ENCODE data around the gene RASSF10. TPM values are rescaled to one million over a fixed set of nuclear protein-coding genes. Genes with fewer than 3 reads are reported as not detected.

RASSF10 gene
- total RNA-seq, 1 donor from 2014 or later: 6.4 TPM

DNA sequence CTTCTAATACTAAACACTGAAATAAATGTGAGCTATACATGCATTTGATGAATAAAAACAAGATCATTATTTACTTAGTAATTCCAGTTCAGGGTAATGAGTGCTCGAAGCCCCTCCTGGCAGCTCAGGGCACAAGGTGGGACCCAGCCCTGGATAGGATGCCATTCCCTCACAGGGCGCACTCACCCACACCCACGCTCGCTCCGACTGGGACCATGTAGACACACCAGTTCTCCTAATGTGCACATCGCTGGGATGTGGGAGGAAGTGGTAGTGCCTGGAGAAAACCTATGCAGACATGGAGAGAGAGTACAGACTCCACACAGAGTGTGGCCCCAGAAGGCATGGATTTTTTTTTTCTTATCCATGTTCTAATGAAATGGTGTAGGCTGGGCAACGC is 44.5 kb upstream of the RASSF10 start:
- no peak for DNase-seq (ENCODE audit: low read depth, low spot score)
- H3K4me3 Mint-ChIP-seq: no peak overlapping the region
- H3K36me3 Mint-ChIP-seq (ENCODE audit: low read depth): no peaks in the 10 kb centered on the region
- H3K9me3 Mint-ChIP-seq: no peaks in the 10 kb centered on the region
- H3K27ac Mint-ChIP-seq (ENCODE audit: unreplicated experiment): no peak overlapping the region
- H3K4me1 Mint-ChIP-seq: peaks cover 13% of the 10 kb centered on the region
- TF ChIP-seq, protein P1, sequence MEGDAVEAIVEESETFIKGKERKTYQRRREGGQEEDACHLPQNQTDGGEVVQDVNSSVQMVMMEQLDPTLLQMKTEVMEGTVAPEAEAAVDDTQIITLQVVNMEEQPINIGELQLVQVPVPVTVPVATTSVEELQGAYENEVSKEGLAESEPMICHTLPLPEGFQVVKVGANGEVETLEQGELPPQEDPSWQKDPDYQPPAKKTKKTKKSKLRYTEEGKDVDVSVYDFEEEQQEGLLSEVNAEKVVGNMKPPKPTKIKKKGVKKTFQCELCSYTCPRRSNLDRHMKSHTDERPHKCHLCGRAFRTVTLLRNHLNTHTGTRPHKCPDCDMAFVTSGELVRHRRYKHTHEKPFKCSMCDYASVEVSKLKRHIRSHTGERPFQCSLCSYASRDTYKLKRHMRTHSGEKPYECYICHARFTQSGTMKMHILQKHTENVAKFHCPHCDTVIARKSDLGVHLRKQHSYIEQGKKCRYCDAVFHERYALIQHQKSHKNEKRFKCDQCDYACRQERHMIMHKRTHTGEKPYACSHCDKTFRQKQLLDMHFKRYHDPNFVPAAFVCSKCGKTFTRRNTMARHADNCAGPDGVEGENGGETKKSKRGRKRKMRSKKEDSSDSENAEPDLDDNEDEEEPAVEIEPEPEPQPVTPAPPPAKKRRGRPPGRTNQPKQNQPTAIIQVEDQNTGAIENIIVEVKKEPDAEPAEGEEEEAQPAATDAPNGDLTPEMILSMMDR (conservative IDR thresholded peaks at IDR 0.05): no peak
- H3K27me3 Mint-ChIP-seq (ENCODE audit: low read depth): no peaks in the 10 kb centered on the region

DNA sequence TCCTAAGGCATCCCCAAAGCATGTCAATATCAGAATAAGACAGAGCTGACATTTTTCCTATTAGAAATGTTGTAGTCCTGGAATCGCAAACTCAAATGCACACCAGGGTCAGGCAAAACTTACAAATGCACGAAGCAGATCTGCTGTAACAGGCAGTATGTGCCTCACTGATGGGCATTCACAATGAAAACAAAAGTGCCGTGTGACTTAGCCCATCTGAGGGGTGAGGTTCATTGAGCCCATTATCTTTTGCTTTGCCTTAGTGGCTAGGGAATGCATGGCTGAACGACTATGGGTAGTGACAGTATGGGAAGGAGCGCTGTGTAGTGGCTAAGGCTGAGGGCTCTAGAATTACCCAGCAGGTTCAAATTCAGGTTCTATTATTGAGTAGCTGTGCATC is 43.1 kb upstream of the RASSF10 start:
- TF ChIP-seq, protein P1 (conservative IDR thresholded peaks at IDR 0.05): no peak
- H3K4me1 Mint-ChIP-seq: peaks cover 13% of the 10 kb centered on the region
- no peak for DNase-seq (ENCODE audit: low read depth, low spot score)
- H3K27ac Mint-ChIP-seq (ENCODE audit: unreplicated experiment): no peak overlapping the region
- no peaks in the 10 kb centered on the region for H3K27me3 Mint-ChIP-seq (ENCODE audit: low read depth)
- no peaks in the 10 kb centered on the region for H3K9me3 Mint-ChIP-seq
- H3K36me3 Mint-ChIP-seq (ENCODE audit: low read depth): no peaks in the 10 kb centered on the region
- H3K4me3 Mint-ChIP-seq: no peak overlapping the region

DNA sequence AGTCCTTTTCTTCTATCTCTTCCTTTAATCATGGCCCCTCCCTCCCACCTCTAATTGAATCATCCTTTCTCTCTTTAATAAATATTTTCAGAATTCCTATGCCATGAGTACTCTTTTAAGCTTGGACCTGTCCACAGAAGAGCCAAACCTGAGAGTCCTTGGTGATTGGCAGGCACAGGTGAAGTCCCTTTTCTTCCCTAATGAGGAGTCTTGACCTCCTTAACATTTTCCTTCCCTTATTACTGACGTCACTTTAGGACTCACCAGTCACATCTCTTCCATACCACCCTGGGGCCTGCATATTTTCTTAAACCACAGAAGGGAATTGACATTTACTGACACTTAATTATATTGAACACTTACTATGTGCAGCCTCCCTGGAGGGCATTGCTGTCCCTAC is 41.0 kb upstream of the RASSF10 start:
- H3K27me3 Mint-ChIP-seq (ENCODE audit: low read depth): no peaks in the 10 kb centered on the region
- no peaks in the 10 kb centered on the region for H3K9me3 Mint-ChIP-seq
- peaks cover 13% of the 10 kb centered on the region for H3K4me1 Mint-ChIP-seq
- no peaks in the 10 kb centered on the region for H3K36me3 Mint-ChIP-seq (ENCODE audit: low read depth)
- H3K4me3 Mint-ChIP-seq: no peak overlapping the region
- TF ChIP-seq, protein P1 (conservative IDR thresholded peaks at IDR 0.05): no peak
- H3K27ac Mint-ChIP-seq (ENCODE audit: unreplicated experiment): no peak overlapping the region
- no peak for DNase-seq (ENCODE audit: low read depth, low spot score)

DNA sequence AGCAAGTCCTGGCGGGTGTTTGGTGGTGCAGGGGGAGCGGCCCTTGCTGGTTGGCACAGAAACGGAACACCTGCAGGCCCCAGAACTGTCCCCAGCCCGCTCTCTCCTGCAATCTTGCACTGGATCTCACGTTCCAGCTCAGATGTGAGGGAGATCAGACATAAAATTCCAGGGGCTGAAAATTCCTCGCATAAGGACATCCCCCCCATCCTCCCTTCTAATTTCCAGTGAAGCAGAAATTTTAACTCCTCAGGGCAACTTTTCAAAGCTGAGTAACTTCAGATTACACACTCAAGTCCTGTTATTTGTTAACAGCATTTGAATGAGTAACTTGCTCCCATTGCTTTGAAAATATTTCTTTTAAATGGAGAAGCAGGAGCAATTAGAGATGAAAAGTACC is 40.3 kb upstream of the RASSF10 start:
- H3K4me1 Mint-ChIP-seq: peaks cover 13% of the 10 kb centered on the region
- no peak overlapping the region for H3K27ac Mint-ChIP-seq (ENCODE audit: unreplicated experiment)
- TF ChIP-seq, protein P1 (conservative IDR thresholded peaks at IDR 0.05): no peak
- H3K36me3 Mint-ChIP-seq (ENCODE audit: low read depth): no peaks in the 10 kb centered on the region
- no peak for DNase-seq (ENCODE audit: low read depth, low spot score)
- H3K27me3 Mint-ChIP-seq (ENCODE audit: low read depth): no peaks in the 10 kb centered on the region
- no peak overlapping the region for H3K4me3 Mint-ChIP-seq
- H3K9me3 Mint-ChIP-seq: no peaks in the 10 kb centered on the region

DNA sequence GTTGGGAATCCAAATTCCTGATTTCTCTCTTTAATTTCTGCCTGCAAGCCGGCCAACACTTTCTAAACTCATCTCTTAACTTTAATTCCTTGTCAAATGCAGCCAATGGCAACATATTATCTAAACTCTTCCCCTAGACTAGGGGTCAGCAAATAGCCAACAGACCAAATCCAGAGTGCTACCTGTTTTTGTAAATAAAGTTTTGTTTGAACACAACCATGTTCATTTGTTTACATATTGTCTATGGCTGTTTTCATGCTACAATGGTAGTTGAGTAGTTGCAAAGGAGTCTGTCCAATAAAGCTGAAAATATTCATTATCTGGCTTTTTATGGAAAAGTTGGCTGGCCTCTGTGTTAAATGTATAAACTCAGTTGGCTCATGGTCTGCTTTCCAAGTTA is 37.2 kb upstream of the RASSF10 start:
- Mint-ChIP-seq H3K36me3 (ENCODE audit: low read depth) (no peaks in the 10 kb centered on the region), H3K27me3 (ENCODE audit: low read depth) (no peaks in the 10 kb centered on the region), H3K27ac (ENCODE audit: unreplicated experiment) (no peak overlapping the region), H3K9me3 (no peaks in the 10 kb centered on the region), H3K4me1 (no peaks in the 10 kb centered on the region), H3K4me3 (no peak overlapping the region)
- TF ChIP-seq, protein P1 (conservative IDR thresholded peaks at IDR 0.05): no peak
- no peak for DNase-seq (ENCODE audit: low read depth, low spot score)

Data from neural crest cell (in vitro differentiated cells).